HepG2 (cell line): Measurements from ENCODE around the gene ACADS. TPM values are rescaled to one million over a fixed set of nuclear protein-coding genes. Genes with fewer than 3 reads are reported as not detected.

Experiments used
- ATAC-seq: fragments of 200-7000 bp; cut with Tn5 transposase; 3 replicates; pipeline ENCODE4 v1.9.1; 2020; ENCODE audit warnings: mild to moderate bottlenecking, moderate library complexity
- BruUV-seq: library from RNA; stranded (reverse); fragments of 400-500 nt; replicated peaks from 2 replicates; lab custom pipeline; 2021; lab: Mats Ljungman, UMichigan
- CTCF ChIA-PET: fragments of 300-600 bp; formaldehyde crosslinking; extraction: SDS; loops from one replicate; lab custom pipeline; 2021; ENCODE audit warnings: low total read pairs, inconsistent platforms, low intra/inter-chr PET ratio; lab: Yijun Ruan, JAX
- POLR2A ChIA-PET: fragments of 350-600 bp; sonication (Branson Sonifier 250); formaldehyde crosslinking; loops from one replicate; lab custom pipeline; 2020; ENCODE audit warnings: antibody characterized with exemption, inconsistent platforms; lab: Yijun Ruan, JAX
- DNase-seq: peaks from one replicate; pipeline ENCODE4 v3.0.0-alpha.2; 2015; ENCODE audit warnings: low spot score
- FAIRE-seq: peaks from 3 replicates; lab custom pipeline; 2011; peaks lifted over from hg19 to GRCh38; lab: Jason Lieb, UNC
- H2AFZ ChIP-seq: one replicate; pipeline ENCODE4 v1.6.1; 2011; ENCODE audit warnings: low read length, inconsistent platforms
- H3K27ac ChIP-seq: fragments of 300-600 bp; 3 replicates; pipeline ENCODE4 v1.8.0; 2011; ENCODE audit warnings: mixed run types, mild to moderate bottlenecking, mixed read lengths, low read length, inconsistent platforms; ENCODE audit not compliant: insufficient read depth; ENCODE audit errors: extremely low read length
- H3K27me3 ChIP-seq, 2 experiments: fragments of 200-600 bp in 1 of 2; 2 replicates in 1 of 2; 3 replicates in 1 of 2; pipeline versions ENCODE4 v1.6.0 to v1.8.0; 2011; ENCODE audit warnings: low read length in 2 of 2, mild to moderate bottlenecking in 2 of 2, moderate library complexity in 2 of 2, inconsistent platforms in 1 of 2; ENCODE audit not compliant: insufficient read depth in 2 of 2, control insufficient read depth in 1 of 2
- H3K36me3 ChIP-seq, 2 experiments: fragments of 200-600 bp in 1 of 2; replicated peaks in 1 of 2; 2 replicates in 1 of 2; 3 replicates in 1 of 2; pipeline versions ENCODE4 v1.5.1 to v1.8.0; 2011; ENCODE audit warnings: low read length in 2 of 2, inconsistent platforms in 1 of 2; ENCODE audit not compliant: insufficient read depth in 2 of 2, control insufficient read depth in 1 of 2
- H3K4me1 ChIP-seq: 2 replicates; pipeline ENCODE4 v1.5.1; 2012; ENCODE audit warnings: low read length, inconsistent platforms; ENCODE audit not compliant: insufficient read depth
- H3K4me2 ChIP-seq: 2 replicates; pipeline ENCODE4 v1.6.0; 2011; ENCODE audit warnings: low read depth, low read length, inconsistent platforms
- H3K4me3 ChIP-seq, 3 experiments: fragments of 200-600 bp in 1 of 3; sonication (generic), shearing (Covaris generic) in 1 of 3; replicated peaks in 1 of 3; 2 replicates each; pipeline ENCODE4 v1.5.1; 2011 to 2016; ENCODE audit warnings: low read length in 3 of 3, inconsistent platforms in 2 of 3, low read depth in 2 of 3, mild to moderate bottlenecking in 2 of 3, control low read depth in 1 of 3, mixed read lengths in 1 of 3; ENCODE audit not compliant: insufficient read depth in 1 of 3
- H3K79me2 ChIP-seq: one replicate; pipeline ENCODE4 v1.6.1; 2011; ENCODE audit warnings: low read length, inconsistent platforms; ENCODE audit not compliant: insufficient read depth
- H3K9ac ChIP-seq: 2 replicates; pipeline ENCODE4 v1.6.0; 2011; ENCODE audit warnings: mild to moderate bottlenecking, low read depth, low read length, inconsistent platforms; ENCODE audit not compliant: insufficient read depth
- H3K9me3 ChIP-seq: 2 replicates; pipeline ENCODE4 v1.5.1; 2012; ENCODE audit warnings: mild to moderate bottlenecking, low read length
- H4K20me1 ChIP-seq: 2 replicates; pipeline ENCODE4 v1.6.0; 2011; ENCODE audit warnings: inconsistent platforms, mild to moderate bottlenecking, low read length, moderate library complexity; ENCODE audit not compliant: insufficient read depth
- BORCS8-MEF2B ChIP-seq: sonication (generic); formaldehyde crosslinking; IDR thresholded peaks from 2 replicates; pipeline ENCODE4 v1.8.0; 2022; ENCODE audit warnings: mild to moderate bottlenecking, missing genetic modification reagents
- FOXK2 ChIP-seq: fragments of 450-650 bp; IDR thresholded peaks from 2 replicates; pipeline ENCODE4 v1.6.1; 2016
- HHEX ChIP-seq: IDR thresholded peaks from 2 replicates; pipeline ENCODE4 v1.6.1; 2016; ENCODE audit warnings: control low read depth
- JDP2 ChIP-seq: sonication (generic); formaldehyde crosslinking; IDR thresholded peaks from 2 replicates; pipeline ENCODE4 v1.8.1; 2022; ENCODE audit warnings: missing genetic modification reagents, borderline replicate concordance
- PHB2 ChIP-seq: fragments of 450-650 bp; IDR thresholded peaks from 2 replicates; pipeline ENCODE4 v1.6.1; 2018; ENCODE audit not compliant: partially characterized antibody
- RFXANK ChIP-seq: IDR thresholded peaks from 2 replicates; pipeline ENCODE4 v1.6.1; 2016
- SKI ChIP-seq: fragments of 450-650 bp; IDR thresholded peaks from one replicate; pipeline ENCODE4 v1.6.1; 2018; ENCODE audit warnings: mild to moderate bottlenecking; ENCODE audit not compliant: partially characterized antibody
- THAP11 ChIP-seq: IDR thresholded peaks from 2 replicates; pipeline ENCODE4 v1.6.1; 2016; ENCODE audit warnings: missing biosample characterization, missing genetic modification reagents
- ZBTB1 ChIP-seq: sonication (generic); formaldehyde crosslinking; IDR thresholded peaks from 2 replicates; pipeline ENCODE4 v1.4.0; 2020; ENCODE audit warnings: missing genetic modification reagents, borderline replicate concordance
- ZFP82 ChIP-seq: sonication (generic); formaldehyde crosslinking; IDR thresholded peaks from 2 replicates; pipeline ENCODE4 v1.5.1; 2020; ENCODE audit warnings: mild to moderate bottlenecking, missing genetic modification reagents, borderline replicate concordance
- ZNF138 ChIP-seq: sonication (generic); formaldehyde crosslinking; IDR thresholded peaks from 2 replicates; pipeline ENCODE4 v1.5.0; 2020; ENCODE audit warnings: mild to moderate bottlenecking, low read depth, missing genetic modification reagents
- ZNF724P ChIP-seq: sonication (generic); formaldehyde crosslinking; IDR thresholded peaks from 2 replicates; pipeline ENCODE4 v1.8.0; 2022; ENCODE audit warnings: missing genetic modification reagents, borderline replicate concordance
- ZNF782 ChIP-seq: sonication (generic); formaldehyde crosslinking; IDR thresholded peaks from 2 replicates; pipeline ENCODE4 v1.4.0; 2020; ENCODE audit warnings: missing genetic modification reagents, mild to moderate bottlenecking, borderline replicate concordance
- WGBS: methylation state at CpG from one replicate; pipeline ENCODE4 v1.1.6; 2017; ENCODE audit warnings: low lambda C conversion rate; 5-methylcytosine and 5-hydroxymethylcytosine counted together
- in situ Hi-C: cut with HindIII; loops from 2 replicates; pipeline ENCODE4 v1.10.0; 2017; ENCODE audit warnings: low pct_unique_long_range_greater_than_20kb; ENCODE audit not compliant: extremely low pct_ligation_motif_present
- intact Hi-C: fragments of 100-400 bp; cut with micrococcal nuclease; formaldehyde crosslinking; loops from one replicate; pipeline ENCODE4 v1.10.0; 2022; ENCODE audit not compliant: unreplicated experiment
- polyA plus RNA-seq, 8 experiments: library from polyadenylated mRNA; depleted of rRNA in 3 of 8; stranded (reverse) in 7 of 8; unstranded in 1 of 8; fragments of >200 nt; fragmentation: Illumina TruSeq in 4 of 8; extraction: Trizol in 4 of 8; gene quantifications; 2 replicates each; pipeline versions ENCODE4 v1.2.1 to v1.2.3, GENCODE V29; 2011 to 2016; ENCODE audit warnings: low read depth in 4 of 8, missing spikeins in 1 of 8, mixed read lengths in 1 of 8; ENCODE audit not compliant: insufficient read depth in 1 of 8
- total RNA-seq, 5 experiments: library from RNA; depleted of rRNA; stranded (reverse); fragments of >200 nt; fragmentation: Illumina TruSeq; extraction: Trizol; gene quantifications; 2 replicates each; pipeline ENCODE4 v1.2.3, GENCODE V29; 2016; ENCODE audit warnings: low read depth in 1 of 5
- TF ChIP-seq, protein P1 (sequence below): sonication (generic); formaldehyde crosslinking; IDR thresholded peaks from 2 replicates; pipeline ENCODE4 v1.9.0; 2021; ENCODE audit warnings: missing genetic modification reagents, borderline replicate concordance

ACADS gene
- total and polyA plus RNA-seq, 2 of the 13 experiments (the other 11 are each of a cell fraction or from before 2014, with no cell fraction given) = 17.4 to 27.7 TPM

DNA sequence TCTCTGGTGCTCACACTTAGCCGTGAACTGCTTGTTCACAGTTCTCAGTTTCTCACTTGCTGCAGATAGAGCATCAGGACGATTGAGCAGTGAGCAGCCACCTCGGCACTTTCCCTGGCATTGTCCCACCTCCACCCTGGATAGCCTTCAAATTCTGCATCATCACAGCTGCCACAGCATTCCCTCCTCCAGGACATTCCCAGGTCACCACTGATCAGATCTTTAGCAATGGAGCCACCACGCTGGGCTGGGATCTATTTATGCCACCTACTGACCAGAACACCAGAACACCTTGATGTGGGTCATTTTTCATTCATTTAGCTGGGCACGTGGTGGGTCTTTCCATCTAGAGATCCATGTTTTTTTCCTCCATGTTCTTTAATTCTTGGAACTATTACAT, 23.6 kb downstream of the ACADS start:
- Histone ChIP-seq H4K20me1 (no peaks in the 10 kb centered on the region), H3K9ac (no peak overlapping the region), H3K79me2 (no peaks in the 10 kb centered on the region), H3K27me3 (no peaks in the 10 kb centered on the region), H3K4me3 (no peak overlapping the region), H3K4me2 (no peak overlapping the region), H3K27ac (no peak overlapping the region), H2AFZ (no peak overlapping the region), H3K4me1 (peaks cover 14% of the 10 kb centered on the region), H3K9me3 (no peaks in the 10 kb centered on the region), H3K36me3 (no peaks in the 10 kb centered on the region)
- FAIRE-seq = no peak
- no peak for DNase-seq
- CTCF ChIA-PET = no interaction called here
- ATAC-seq = no peak
- TF ChIP-seq THAP11 (no peak), RFXANK (CRISPR knock-in tag) (no peak), ZNF782 (CRISPR knock-in tag) (no peak), HHEX (no peak), ZNF724P (CRISPR knock-in tag) (no peak), BORCS8-MEF2B (CRISPR knock-in tag) (no peak), JDP2 (CRISPR knock-in tag) (no peak), ZBTB1 (no peak), SKI (no peak), FOXK2 (no peak), ZFP82 (CRISPR knock-in tag) (no peak), ZNF138 (no peak), PHB2 (no peak)
- TF ChIP-seq, protein P1, sequence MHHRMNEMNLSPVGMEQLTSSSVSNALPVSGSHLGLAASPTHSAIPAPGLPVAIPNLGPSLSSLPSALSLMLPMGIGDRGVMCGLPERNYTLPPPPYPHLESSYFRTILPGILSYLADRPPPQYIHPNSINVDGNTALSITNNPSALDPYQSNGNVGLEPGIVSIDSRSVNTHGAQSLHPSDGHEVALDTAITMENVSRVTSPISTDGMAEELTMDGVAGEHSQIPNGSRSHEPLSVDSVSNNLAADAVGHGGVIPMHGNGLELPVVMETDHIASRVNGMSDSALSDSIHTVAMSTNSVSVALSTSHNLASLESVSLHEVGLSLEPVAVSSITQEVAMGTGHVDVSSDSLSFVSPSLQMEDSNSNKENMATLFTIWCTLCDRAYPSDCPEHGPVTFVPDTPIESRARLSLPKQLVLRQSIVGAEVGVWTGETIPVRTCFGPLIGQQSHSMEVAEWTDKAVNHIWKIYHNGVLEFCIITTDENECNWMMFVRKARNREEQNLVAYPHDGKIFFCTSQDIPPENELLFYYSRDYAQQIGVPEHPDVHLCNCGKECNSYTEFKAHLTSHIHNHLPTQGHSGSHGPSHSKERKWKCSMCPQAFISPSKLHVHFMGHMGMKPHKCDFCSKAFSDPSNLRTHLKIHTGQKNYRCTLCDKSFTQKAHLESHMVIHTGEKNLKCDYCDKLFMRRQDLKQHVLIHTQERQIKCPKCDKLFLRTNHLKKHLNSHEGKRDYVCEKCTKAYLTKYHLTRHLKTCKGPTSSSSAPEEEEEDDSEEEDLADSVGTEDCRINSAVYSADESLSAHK (CRISPR knock-in tag) = no peak
- BruUV-seq = no TSS peak
- in situ Hi-C loops (no loop called here), intact Hi-C loops (no loop called here)
- 52% methylated on average over 5 of the region's 5 CpGs for WGBS
- POLR2A ChIA-PET = no interaction called here
